SK-N-SH (cell line): ENCODE measurements around the gene TMC1. TPM values are rescaled to one million over a fixed set of nuclear protein-coding genes. Genes with fewer than 3 reads are reported as not detected.
A peak's percentile ranks its signal among the peaks of the same experiment; 100 is the strongest.

Experiments used
- CTCF ChIA-PET: fragments of 300-600, 350-600 bp; formaldehyde crosslinking; extraction: SDS; loops from one replicate; lab custom pipeline; 2021; lab: Yijun Ruan, JAX
- POLR2A ChIA-PET: fragments of 350-600 bp; sonication (Branson Sonifier 250); formaldehyde crosslinking; extraction: SDS; loops from one replicate; lab custom pipeline; 2020; ENCODE audit warnings: antibody characterized with exemption, inconsistent platforms; lab: Yijun Ruan, JAX
- DNase-seq: peaks from one replicate; pipeline ENCODE4 v3.0.0; 2012
- H2AFZ ChIP-seq: fragments of 200-600 bp; sonication (generic); 2 replicates; pipeline ENCODE4 v1.8.1; 2016; ENCODE audit warnings: antibody characterized with exemption, mild to moderate bottlenecking, low read depth
- H3F3A ChIP-seq: fragments of 200-600 bp; sonication (generic); replicated peaks from 2 replicates; pipeline ENCODE3; 2016; ENCODE audit warnings: antibody characterized with exemption, mild to moderate bottlenecking; ENCODE audit not compliant: insufficient read depth
- H3K27ac ChIP-seq, 2 experiments: fragments of 200-500 bp in 1 of 2; fragments of 200-600 bp in 1 of 2; sonication (Bioruptor generic) in 1 of 2; sonication (generic), shearing (Covaris generic) in 1 of 2; 2 replicates each; pipeline versions ENCODE4 v1.5.1 to v1.6.1; 2014 to 2016; ENCODE audit warnings: low read depth in 2 of 2, inconsistent platforms in 1 of 2, low read length in 1 of 2, mild to moderate bottlenecking in 1 of 2, mixed read lengths in 1 of 2
- H3K27me3 ChIP-seq: fragments of 200-600 bp; sonication (generic), shearing (Covaris generic); 2 replicates; pipeline ENCODE4 v1.6.1; 2016; ENCODE audit warnings: mixed run types; ENCODE audit not compliant: insufficient read depth
- H3K36me3 ChIP-seq, 2 experiments: fragments of 200-500 bp in 1 of 2; fragments of 200-600 bp in 1 of 2; sonication (Bioruptor generic) in 1 of 2; sonication (generic) in 1 of 2; replicated peaks in 1 of 2; 2 replicates each; pipeline versions ENCODE3 to v1.5.1; 2014 to 2016; ENCODE audit warnings: low read length in 1 of 2, mild to moderate bottlenecking in 1 of 2; ENCODE audit not compliant: insufficient read depth in 2 of 2, control insufficient read depth in 1 of 2
- H3K4me1 ChIP-seq, 2 experiments: fragments of 200-500 bp in 1 of 2; fragments of 200-600 bp in 1 of 2; sonication (Bioruptor generic) in 1 of 2; sonication (generic), shearing (Covaris generic) in 1 of 2; 2 replicates each; pipeline versions ENCODE4 v1.5.1 to v1.6.1; 2014 to 2016; ENCODE audit warnings: low read depth in 1 of 2, low read length in 1 of 2, mixed run types in 1 of 2; ENCODE audit not compliant: insufficient read depth in 2 of 2, control insufficient read depth in 1 of 2
- H3K4me2 ChIP-seq: fragments of 200-600 bp; sonication (generic), shearing (Covaris generic); 2 replicates; pipeline ENCODE4 v1.6.1; 2017; ENCODE audit warnings: mixed run types
- H3K4me3 ChIP-seq, 2 experiments: fragments of 200-500 bp in 1 of 2; fragments of 200-600 bp in 1 of 2; sonication (Bioruptor generic) in 1 of 2; sonication (generic), shearing (Covaris generic) in 1 of 2; 2 replicates each; pipeline versions ENCODE4 v1.5.1 to v1.8.1; 2014 to 2016; ENCODE audit warnings: low read depth in 2 of 2, inconsistent platforms in 1 of 2, low read length in 1 of 2, mild to moderate bottlenecking in 1 of 2, mixed read lengths in 1 of 2, moderate library complexity in 1 of 2
- H3K79me2 ChIP-seq: fragments of 200-600 bp; sonication (generic); 2 replicates; pipeline ENCODE4 v1.8.1; 2017; ENCODE audit warnings: mild to moderate bottlenecking; ENCODE audit not compliant: insufficient read depth
- H3K9ac ChIP-seq: fragments of 200-600 bp; sonication (generic); 2 replicates; pipeline ENCODE4 v1.6.1; 2017; ENCODE audit warnings: mixed run types
- H3K9me2 ChIP-seq: fragments of 200-600 bp; sonication (generic); 2 replicates; pipeline ENCODE4 v1.6.1; 2017; ENCODE audit warnings: mixed run types
- H3K9me3 ChIP-seq: fragments of 200-600 bp; sonication (generic); 2 replicates; pipeline ENCODE4 v1.6.1; 2017; ENCODE audit warnings: mixed run types, mild to moderate bottlenecking, moderate library complexity
- H4K20me1 ChIP-seq: fragments of 200-600 bp; sonication (generic); 2 replicates; pipeline ENCODE4 v1.6.1; 2017; ENCODE audit warnings: mild to moderate bottlenecking, mixed run types; ENCODE audit not compliant: insufficient read depth
- EP300 ChIP-seq, 2 experiments: IDR thresholded peaks; 2 replicates each; pipeline versions ENCODE4 v1.4.0 to v1.6.1; 2012; ENCODE audit warnings: borderline replicate concordance in 1 of 2, low read depth in 1 of 2, low read length in 1 of 2
- RAD21 ChIP-seq: IDR thresholded peaks from 2 replicates; pipeline ENCODE4 v1.6.1; 2012; ENCODE audit warnings: mild to moderate bottlenecking, low read length
- RFX5 ChIP-seq: IDR thresholded peaks from 2 replicates; pipeline ENCODE4 v1.6.1; 2012; ENCODE audit warnings: mild to moderate bottlenecking, improper control_type of control experiment, low read length
- SIN3A ChIP-seq: IDR thresholded peaks from 2 replicates; pipeline ENCODE4 v1.6.1; 2012; ENCODE audit warnings: low read depth, mild to moderate bottlenecking, low read length, moderate library complexity, borderline replicate concordance
- WGBS: methylation state at CpG from one replicate; pipeline ENCODE4 v1.1.6; 2017; ENCODE audit warnings: low lambda C conversion rate; 5-methylcytosine and 5-hydroxymethylcytosine counted together
- polyA plus RNA-seq, 3 experiments: library from polyadenylated mRNA; depleted of rRNA; stranded (reverse); fragments of >200 nt; gene quantifications; 2 replicates each; pipeline ENCODE4 v1.2.3, GENCODE V29; 2012
- TF ChIP-seq, protein P1 (sequence below): fragments of 200-600 bp; sonication (generic); IDR thresholded peaks from 2 replicates; pipeline ENCODE4 v1.6.1; 2017; ENCODE audit warnings: antibody characterized with exemption, mild to moderate bottlenecking, moderate library complexity
- TF ChIP-seq, protein P2 (sequence below): IDR thresholded peaks from 2 replicates; pipeline ENCODE4 v1.4.0; 2012; ENCODE audit warnings: low read depth
- TF ChIP-seq, protein P3 (sequence below): IDR thresholded peaks from 2 replicates; pipeline ENCODE4 v1.6.1; 2012; ENCODE audit warnings: mild to moderate bottlenecking, low read depth, low read length, moderate library complexity

TMC1 gene
- polyA plus RNA-seq, 1 of the 3 experiments (the other 2 are of a cell fraction) = not detected

DNA sequence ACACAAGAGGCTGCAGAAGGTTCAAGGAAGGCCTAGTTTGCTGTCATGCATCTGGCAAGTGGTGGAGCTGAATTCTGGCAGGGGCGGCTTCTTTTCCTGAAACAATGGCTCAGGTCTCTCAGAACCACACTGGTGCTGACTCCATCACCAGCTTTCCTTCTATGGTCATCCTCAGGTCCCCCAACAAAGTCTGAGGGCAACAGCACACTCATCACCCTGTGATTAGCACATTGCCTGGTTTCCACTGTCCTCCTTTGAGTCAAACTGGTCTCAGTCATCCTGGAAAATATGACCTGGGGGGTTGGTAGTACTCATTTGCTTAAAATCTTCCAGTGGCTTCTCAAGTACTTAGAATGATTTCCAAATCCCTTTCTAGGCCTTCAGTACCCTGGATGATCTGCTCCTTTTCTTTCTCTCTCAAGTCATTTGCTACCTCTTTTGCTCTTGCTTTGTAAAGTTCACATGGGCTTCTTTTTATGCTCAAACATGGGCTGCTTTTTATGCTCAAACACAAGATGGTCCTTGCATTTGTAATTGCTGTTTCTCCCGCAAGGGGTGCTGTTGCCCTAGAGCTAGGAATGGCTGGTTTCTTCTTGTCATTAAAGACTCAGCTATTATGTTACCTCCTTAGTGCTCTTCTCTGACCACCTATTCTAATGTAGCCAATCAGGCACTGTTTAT lies 286.5 kb downstream of the TMC1 start:
- ChIA-PET POLR2A (no interaction called here), CTCF (interaction anchor here (0.7 to 1.6 kb wide), 8 partner anchors 9 to 527 kb away, joined by 3 to 7 read pairs (median 3); no protein-coding TSS in a partner anchor)
- 36% methylated on average over 2 of the region's 2 CpGs for WGBS
- H4K20me1 ChIP-seq = no peaks in the 10 kb centered on the region
- no peak overlapping the region for H3K4me3 ChIP-seq
- no peak overlapping the region for H3K9ac ChIP-seq
- DNase-seq = peak; percentile 15
- H3K79me2 ChIP-seq = no peaks in the 10 kb centered on the region
- H3K36me3 ChIP-seq = no peaks in the 10 kb centered on the region
- H3K27ac ChIP-seq = no peak overlapping the region
- TF ChIP-seq, protein P1, sequence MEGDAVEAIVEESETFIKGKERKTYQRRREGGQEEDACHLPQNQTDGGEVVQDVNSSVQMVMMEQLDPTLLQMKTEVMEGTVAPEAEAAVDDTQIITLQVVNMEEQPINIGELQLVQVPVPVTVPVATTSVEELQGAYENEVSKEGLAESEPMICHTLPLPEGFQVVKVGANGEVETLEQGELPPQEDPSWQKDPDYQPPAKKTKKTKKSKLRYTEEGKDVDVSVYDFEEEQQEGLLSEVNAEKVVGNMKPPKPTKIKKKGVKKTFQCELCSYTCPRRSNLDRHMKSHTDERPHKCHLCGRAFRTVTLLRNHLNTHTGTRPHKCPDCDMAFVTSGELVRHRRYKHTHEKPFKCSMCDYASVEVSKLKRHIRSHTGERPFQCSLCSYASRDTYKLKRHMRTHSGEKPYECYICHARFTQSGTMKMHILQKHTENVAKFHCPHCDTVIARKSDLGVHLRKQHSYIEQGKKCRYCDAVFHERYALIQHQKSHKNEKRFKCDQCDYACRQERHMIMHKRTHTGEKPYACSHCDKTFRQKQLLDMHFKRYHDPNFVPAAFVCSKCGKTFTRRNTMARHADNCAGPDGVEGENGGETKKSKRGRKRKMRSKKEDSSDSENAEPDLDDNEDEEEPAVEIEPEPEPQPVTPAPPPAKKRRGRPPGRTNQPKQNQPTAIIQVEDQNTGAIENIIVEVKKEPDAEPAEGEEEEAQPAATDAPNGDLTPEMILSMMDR = peak; percentile 63
- TF ChIP-seq RAD21 (peak; percentile 34), SIN3A (no peak)
- TF ChIP-seq, protein P2, sequence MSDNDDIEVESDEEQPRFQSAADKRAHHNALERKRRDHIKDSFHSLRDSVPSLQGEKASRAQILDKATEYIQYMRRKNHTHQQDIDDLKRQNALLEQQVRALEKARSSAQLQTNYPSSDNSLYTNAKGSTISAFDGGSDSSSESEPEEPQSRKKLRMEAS = no peak
- no peaks in the 10 kb centered on the region for H3K9me3 ChIP-seq
- H2AFZ ChIP-seq = no peak overlapping the region
- no peaks in the 10 kb centered on the region for H3K4me1 ChIP-seq
- no peaks in the 10 kb centered on the region for H3K27me3 ChIP-seq
- no peaks in the 10 kb centered on the region for H3K9me2 ChIP-seq
- no peaks in the 10 kb centered on the region for H3F3A ChIP-seq
- H3K4me2 ChIP-seq = no peak overlapping the region

DNA sequence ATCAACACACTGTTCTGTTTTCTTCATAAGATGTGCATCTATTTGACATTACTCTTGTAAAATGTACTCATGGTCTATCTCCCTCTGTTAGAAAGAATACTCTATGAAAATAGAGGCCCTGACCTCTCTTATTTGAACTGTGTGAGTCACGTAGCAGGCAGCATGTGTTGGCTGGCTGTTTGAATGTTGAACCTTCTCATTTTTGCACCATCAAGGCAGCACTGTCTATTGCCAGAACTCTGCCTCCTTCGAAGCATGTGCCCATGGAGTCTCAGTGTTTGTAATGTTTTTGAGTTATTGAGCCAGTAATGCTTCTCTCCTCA lies 287.0 kb downstream of the TMC1 start:
- no peaks in the 10 kb centered on the region for H3K4me1 ChIP-seq
- H3K36me3 ChIP-seq = no peaks in the 10 kb centered on the region
- H3K27me3 ChIP-seq = no peaks in the 10 kb centered on the region
- TF ChIP-seq, protein P3, sequence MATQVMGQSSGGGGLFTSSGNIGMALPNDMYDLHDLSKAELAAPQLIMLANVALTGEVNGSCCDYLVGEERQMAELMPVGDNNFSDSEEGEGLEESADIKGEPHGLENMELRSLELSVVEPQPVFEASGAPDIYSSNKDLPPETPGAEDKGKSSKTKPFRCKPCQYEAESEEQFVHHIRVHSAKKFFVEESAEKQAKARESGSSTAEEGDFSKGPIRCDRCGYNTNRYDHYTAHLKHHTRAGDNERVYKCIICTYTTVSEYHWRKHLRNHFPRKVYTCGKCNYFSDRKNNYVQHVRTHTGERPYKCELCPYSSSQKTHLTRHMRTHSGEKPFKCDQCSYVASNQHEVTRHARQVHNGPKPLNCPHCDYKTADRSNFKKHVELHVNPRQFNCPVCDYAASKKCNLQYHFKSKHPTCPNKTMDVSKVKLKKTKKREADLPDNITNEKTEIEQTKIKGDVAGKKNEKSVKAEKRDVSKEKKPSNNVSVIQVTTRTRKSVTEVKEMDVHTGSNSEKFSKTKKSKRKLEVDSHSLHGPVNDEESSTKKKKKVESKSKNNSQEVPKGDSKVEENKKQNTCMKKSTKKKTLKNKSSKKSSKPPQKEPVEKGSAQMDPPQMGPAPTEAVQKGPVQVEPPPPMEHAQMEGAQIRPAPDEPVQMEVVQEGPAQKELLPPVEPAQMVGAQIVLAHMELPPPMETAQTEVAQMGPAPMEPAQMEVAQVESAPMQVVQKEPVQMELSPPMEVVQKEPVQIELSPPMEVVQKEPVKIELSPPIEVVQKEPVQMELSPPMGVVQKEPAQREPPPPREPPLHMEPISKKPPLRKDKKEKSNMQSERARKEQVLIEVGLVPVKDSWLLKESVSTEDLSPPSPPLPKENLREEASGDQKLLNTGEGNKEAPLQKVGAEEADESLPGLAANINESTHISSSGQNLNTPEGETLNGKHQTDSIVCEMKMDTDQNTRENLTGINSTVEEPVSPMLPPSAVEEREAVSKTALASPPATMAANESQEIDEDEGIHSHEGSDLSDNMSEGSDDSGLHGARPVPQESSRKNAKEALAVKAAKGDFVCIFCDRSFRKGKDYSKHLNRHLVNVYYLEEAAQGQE = no peak
- TF ChIP-seq EP300 (IDR thresholded peaks at IDR 0.05; ENCODE audit: borderline replicate concordance in 1 of 2, low read depth in 1 of 2, low read length in 1 of 2) = no peak
- TF ChIP-seq, protein P1 = no peak
- TF ChIP-seq SIN3A = no peak
- TF ChIP-seq RFX5 = no peak
- TF ChIP-seq, all 33 proteins: peak for 0
- ChIA-PET CTCF (interaction anchor here (0.7 to 1.6 kb wide), 6 partner anchors 9 to 527 kb away, joined by 3 to 7 read pairs (median 3); no protein-coding TSS in a partner anchor), POLR2A (no interaction called here)
- Histone ChIP-seq H3K4me3 (no peak overlapping the region), H3K9ac (no peak overlapping the region), H3K79me2 (no peaks in the 10 kb centered on the region), H3K9me2 (no peaks in the 10 kb centered on the region), H2AFZ (no peak overlapping the region), H4K20me1 (no peaks in the 10 kb centered on the region), H3K9me3 (no peaks in the 10 kb centered on the region), H3K4me2 (no peak overlapping the region), H3K27ac (no peak overlapping the region), H3F3A (no peaks in the 10 kb centered on the region)
- no peak for DNase-seq
- 9% methylated on average over 2 of the region's 2 CpGs for WGBS
